NK-92 (cell line): ENCODE results near the gene GATC.
A peak's percentile ranks its signal among the peaks of the same experiment; 100 is the strongest.
"Not testable (repeated sequence)": the region's sequence is repeated elsewhere in the genome, so short reads cannot be mapped to it uniquely, and the experiment has no call there.

Experiments used
- DNase-seq: peaks from one replicate; lab custom pipeline; 2025; ENCODE audit not compliant: unreplicated experiment; lab: John Stamatoyannopoulos, UW

Gene GATC

GRCh38 chr12:120437735-120438494, 8.3 kb upstream of the GATC start, which contains the start of gene COX6A1:
COX6A1 (plus strand) TSS chr12:120438113; CDS start chr12:120438127, 14 bp downstream.
- peak; percentile 80 for DNase-seq

GRCh38 chr12:120438495-120439198, 7.6 kb upstream of the GATC start:
- DNase-seq: no peak

GRCh38 chr12:120439646-120440247, 6.5 kb upstream of the GATC start:
- peak; percentile 26 for DNase-seq

GRCh38 chr12:120444676-120445075, 1.6 kb upstream of the GATC start:
- DNase-seq: no peak

- not testable (repeated sequence) for DNase-seq
Observed at GRCh38 chr12:120446844-120447178, 567 bp downstream of the GATC start.

GRCh38 chr12:120447992-120448391, 1.7 kb downstream of the GATC start:
- no peak for DNase-seq

GRCh38 chr12:120452524-120452923, 6.3 kb downstream of the GATC start:
- not testable (repeated sequence) for DNase-seq

GRCh38 chr12:120453060-120453750, 7.0 kb downstream of the GATC start:
- no peak for DNase-seq

- no peak for DNase-seq
Observed at GRCh38 chr12:120453977-120454376, 7.7 kb downstream of the GATC start.

GRCh38 chr12:120455302-120455701, 9.1 kb downstream of the GATC start:
- DNase-seq: no peak

- no peak for DNase-seq
Observed at GRCh38 chr12:120457133-120457532, 10.9 kb downstream of the GATC start.

GRCh38 chr12:120460157-120460556, 13.9 kb downstream of the GATC start:
- DNase-seq: no peak

GRCh38 chr12:120462099-120462640, 15.9 kb downstream of the GATC start:
- no peak for DNase-seq

GRCh38 chr12:120463712-120464111, 17.5 kb downstream of the GATC start:
- no peak for DNase-seq

GRCh38 chr12:120465756-120466155, 19.5 kb downstream of the GATC start:
- DNase-seq: no peak

GRCh38 chr12:120466560-120467315, 20.5 kb downstream of the GATC start:
- no peak for DNase-seq

GRCh38 chr12:120467439-120467838, 21.2 kb downstream of the GATC start:
- no peak for DNase-seq

- no peak for DNase-seq
Observed at GRCh38 chr12:120468325-120468820, 22.1 kb downstream of the GATC start.

- no peak for DNase-seq
Observed at GRCh38 chr12:120468821-120469449, 22.7 kb downstream of the GATC start.
